ENCODE data around the gene RNF115. TPM values are rescaled to one million over a fixed set of nuclear protein-coding genes. Genes with fewer than 3 reads are reported as not detected.
A peak's percentile ranks its signal among the peaks of the same experiment; 100 is the strongest.

RNF115 gene
- total RNA-seq, 3 donors from 2014 or later = 24.3 to 28.2 (median 26.1) TPM

DNA sequence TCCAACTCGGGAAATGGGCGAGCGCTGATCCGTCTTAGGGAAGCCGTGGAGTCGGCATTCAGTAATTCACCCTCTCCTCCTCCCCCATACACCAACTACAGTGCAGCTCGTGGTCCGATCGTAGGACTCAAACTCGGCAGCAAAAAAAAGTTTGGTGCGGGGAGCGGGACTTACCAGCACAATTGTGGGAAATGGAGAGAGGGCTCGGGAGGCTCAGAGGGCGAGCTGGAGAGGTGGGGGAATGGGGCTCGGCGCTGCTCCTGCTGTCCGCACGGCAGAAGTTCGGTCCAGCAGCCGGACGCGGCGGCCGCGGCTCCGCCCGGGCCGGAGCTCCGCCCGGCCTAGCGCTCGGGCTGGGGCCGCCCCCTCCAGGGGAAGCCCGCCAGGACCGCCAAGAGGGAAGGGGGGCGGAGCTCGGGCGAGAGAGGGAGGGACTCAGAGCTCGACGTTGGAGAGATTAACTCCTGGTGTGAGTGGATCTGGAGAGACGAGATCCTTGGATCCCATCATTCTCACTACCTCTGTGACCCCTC, 35.7 kb upstream of the RNF115 start:
- intact Hi-C loops (cut with DNase I; ENCODE audit: low total_unique reads) = loop anchor here (10.0 kb wide), 1 partner anchor 155 kb away; no protein-coding TSS in a partner anchor
- H3K27me3 ChIP-seq = no peaks in the 10 kb centered on the region
- H3K36me3 ChIP-seq = peaks cover 8% of the 10 kb centered on the region
- no peaks in the 10 kb centered on the region for H3K9me3 ChIP-seq
- H3K4me1 ChIP-seq = peaks cover 0 to 10% of the 10 kb centered on the region in 2 donors
- DNase-seq (ENCODE audit: low spot score in 2 of 2) = peak; percentile 88 to 90
- TF ChIP-seq, protein P1, sequence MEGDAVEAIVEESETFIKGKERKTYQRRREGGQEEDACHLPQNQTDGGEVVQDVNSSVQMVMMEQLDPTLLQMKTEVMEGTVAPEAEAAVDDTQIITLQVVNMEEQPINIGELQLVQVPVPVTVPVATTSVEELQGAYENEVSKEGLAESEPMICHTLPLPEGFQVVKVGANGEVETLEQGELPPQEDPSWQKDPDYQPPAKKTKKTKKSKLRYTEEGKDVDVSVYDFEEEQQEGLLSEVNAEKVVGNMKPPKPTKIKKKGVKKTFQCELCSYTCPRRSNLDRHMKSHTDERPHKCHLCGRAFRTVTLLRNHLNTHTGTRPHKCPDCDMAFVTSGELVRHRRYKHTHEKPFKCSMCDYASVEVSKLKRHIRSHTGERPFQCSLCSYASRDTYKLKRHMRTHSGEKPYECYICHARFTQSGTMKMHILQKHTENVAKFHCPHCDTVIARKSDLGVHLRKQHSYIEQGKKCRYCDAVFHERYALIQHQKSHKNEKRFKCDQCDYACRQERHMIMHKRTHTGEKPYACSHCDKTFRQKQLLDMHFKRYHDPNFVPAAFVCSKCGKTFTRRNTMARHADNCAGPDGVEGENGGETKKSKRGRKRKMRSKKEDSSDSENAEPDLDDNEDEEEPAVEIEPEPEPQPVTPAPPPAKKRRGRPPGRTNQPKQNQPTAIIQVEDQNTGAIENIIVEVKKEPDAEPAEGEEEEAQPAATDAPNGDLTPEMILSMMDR (IDR thresholded peaks at IDR 0.05) = peak in 2 of 3 donors; percentile 6 to 36
- peak in 1 of 3 donors; percentile 21 for TF ChIP-seq POLR2AphosphoS5 (IDR thresholded peaks at IDR 0.05)
- peak; percentile 67 for TF ChIP-seq POLR2A (IDR thresholded peaks at IDR 0.05)
- peak overlapping the region; percentile 78 to 83 (median 83) for H3K4me3 ChIP-seq
- H3K27ac ChIP-seq = peak overlapping the region; percentile 92 to 94

DNA sequence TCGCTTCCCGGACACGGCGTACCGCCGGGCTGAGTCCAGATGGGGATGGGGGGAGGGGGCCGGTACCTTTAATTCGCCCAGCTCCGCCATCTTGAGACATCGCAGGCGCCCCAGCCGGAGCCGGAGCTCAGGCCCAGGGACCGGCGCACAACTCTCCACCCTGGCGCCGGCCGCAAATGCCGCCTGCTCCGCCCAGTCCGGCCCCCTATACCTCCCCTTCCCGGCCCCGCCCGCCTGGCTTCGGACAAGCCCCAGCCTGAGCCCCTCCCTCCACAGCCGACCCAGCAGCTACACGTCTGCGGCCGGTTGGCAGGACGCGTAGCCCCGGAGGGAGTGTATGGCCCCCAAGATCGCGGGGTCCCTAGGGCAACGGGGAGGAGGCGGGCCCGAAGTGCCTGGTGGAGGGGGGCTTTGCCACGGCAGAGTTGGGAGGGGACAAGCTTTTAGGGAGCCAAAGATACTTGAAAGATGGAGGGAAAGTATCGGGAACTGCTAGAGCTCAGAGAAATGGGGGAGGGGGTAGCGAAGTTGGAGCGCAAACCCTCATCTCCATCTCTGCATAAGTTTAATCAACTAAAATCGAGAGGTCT, 35.1 kb upstream of the RNF115 start, which contains the start of gene PIAS3:
Gene PIAS3, minus strand, starts transcription at position 181 of the 590 bp plus-strand sequence. Its CDS starts 91 bp downstream, at position 90.
- H3K36me3 ChIP-seq = peaks cover 8% of the 10 kb centered on the region
- DNase-seq (ENCODE audit: low spot score in 2 of 2) = peak; percentile 93 to 94
- TF ChIP-seq, protein P1 (IDR thresholded peaks at IDR 0.05) = no peak
- peak; percentile 31 to 71 (median 54) for TF ChIP-seq POLR2AphosphoS5 (IDR thresholded peaks at IDR 0.05)
- no peaks in the 10 kb centered on the region for H3K9me3 ChIP-seq
- H3K4me1 ChIP-seq = peaks cover 0 to 10% of the 10 kb centered on the region in 2 donors
- intact Hi-C loops (cut with DNase I; ENCODE audit: low total_unique reads) = loop anchor here (10.0 kb wide), 1 partner anchor 156 kb away; no protein-coding TSS in a partner anchor
- peak within 1 kb of the TSS; percentile 78 to 83 (median 83) for H3K4me3 ChIP-seq
- peak within 1 kb of the TSS; percentile 92 to 94 for H3K27ac ChIP-seq
- H3K27me3 ChIP-seq = no peaks in the 10 kb centered on the region

DNA sequence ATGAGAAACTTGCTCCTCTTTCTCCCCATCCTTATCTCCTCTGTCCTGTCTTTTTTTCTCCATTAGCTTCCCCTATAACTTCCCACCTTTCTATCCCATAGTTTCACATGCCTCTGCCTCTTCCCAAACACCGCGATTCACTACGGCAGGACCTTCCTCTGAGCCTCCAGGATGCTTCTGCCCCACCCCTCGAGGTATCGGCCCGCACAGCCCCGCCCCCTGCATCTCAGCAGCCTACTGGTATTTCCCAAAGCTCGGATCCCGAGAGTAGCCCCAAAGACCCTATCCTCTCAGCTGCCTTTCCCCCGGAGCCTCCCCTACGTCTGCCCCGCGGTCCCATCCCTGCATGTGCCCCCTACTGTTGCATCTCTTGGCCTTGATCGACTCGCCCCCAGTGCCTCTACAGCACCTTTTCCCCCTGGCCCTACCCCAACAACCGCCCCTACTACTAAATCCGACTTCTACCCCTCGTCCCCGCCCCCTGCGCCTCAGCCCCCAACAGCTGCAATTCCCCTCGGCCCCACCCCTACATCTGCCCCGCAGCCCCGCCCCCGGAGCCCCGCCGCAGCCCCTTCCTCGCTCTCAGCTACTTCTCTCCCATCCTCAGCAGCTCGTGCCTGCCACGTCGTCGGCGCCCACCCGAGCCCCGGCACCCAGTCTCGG, 34.5 kb upstream of the RNF115 start:
- no peaks in the 10 kb centered on the region for H3K27me3 ChIP-seq
- TF ChIP-seq POLR2A (IDR thresholded peaks at IDR 0.05) (no peak), POLR2AphosphoS5 (IDR thresholded peaks at IDR 0.05) (no peak)
- TF ChIP-seq, protein P1 (IDR thresholded peaks at IDR 0.05) = no peak
- intact Hi-C loops (cut with DNase I; ENCODE audit: low total_unique reads) = loop anchor here (10.0 kb wide), 1 partner anchor 156 kb away; no protein-coding TSS in a partner anchor
- peak overlapping the region; percentile 78 to 83 (median 83) for H3K4me3 ChIP-seq
- peaks cover 0 to 10% of the 10 kb centered on the region in 2 donors for H3K4me1 ChIP-seq
- DNase-seq (ENCODE audit: low spot score in 2 of 2) = peak; percentile 61 to 65
- peaks cover 8% of the 10 kb centered on the region for H3K36me3 ChIP-seq
- H3K27ac ChIP-seq = peak overlapping the region; percentile 92 to 94
- H3K9me3 ChIP-seq = no peaks in the 10 kb centered on the region

DNA sequence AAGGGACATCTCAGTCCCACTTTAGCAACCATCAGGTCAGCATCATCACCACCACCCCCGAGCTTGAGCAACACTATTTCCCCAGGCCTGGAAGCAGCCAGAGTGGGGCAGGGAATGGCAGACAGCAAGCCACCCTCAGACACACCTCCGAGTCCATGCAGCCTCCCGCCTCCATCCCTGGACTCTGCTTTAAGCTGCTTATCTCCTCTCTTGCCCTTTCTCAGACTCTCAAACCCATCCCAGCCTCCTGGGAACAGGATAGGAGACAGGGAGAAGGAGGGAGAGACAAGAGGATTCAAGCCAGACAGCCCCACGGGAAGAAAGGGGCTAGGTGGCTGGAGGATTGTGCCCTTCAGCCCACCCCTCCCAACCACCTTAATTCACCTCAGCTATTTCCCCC, 33.3 kb upstream of the RNF115 start:
- H3K27me3 ChIP-seq = no peaks in the 10 kb centered on the region
- intact Hi-C loops (cut with DNase I; ENCODE audit: low total_unique reads) = loop anchor here (10.0 kb wide), 1 partner anchor 158 kb away; no protein-coding TSS in a partner anchor
- H3K4me3 ChIP-seq = peak overlapping the region in 1 of 3 donors; percentile 78
- peaks cover 0 to 10% of the 10 kb centered on the region in 2 donors for H3K4me1 ChIP-seq
- no peak for DNase-seq (ENCODE audit: low spot score in 2 of 2)
- no peak for TF ChIP-seq POLR2A (IDR thresholded peaks at IDR 0.05)
- no peak for TF ChIP-seq POLR2AphosphoS5 (IDR thresholded peaks at IDR 0.05)
- TF ChIP-seq, protein P1 (IDR thresholded peaks at IDR 0.05) = no peak
- H3K9me3 ChIP-seq = no peaks in the 10 kb centered on the region
- peaks cover 8% of the 10 kb centered on the region for H3K36me3 ChIP-seq
- H3K27ac ChIP-seq = peak overlapping the region; percentile 8 to 34
